Measurements from ENCODE around the gene CDCA4.

CDCA4 gene

GRCh38 chr14:105013150-105013785 lies 7.6 kb downstream of the CDCA4 start:
- DNase-seq (ENCODE audit: low read depth in 2 of 2), result no peak

- DNase-seq (ENCODE audit: low read depth in 2 of 2), result no peak
These were observed 8.5 kb downstream of the CDCA4 start for GRCh38 chr14:105012171-105012985.

- DNase-seq (ENCODE audit: low read depth in 2 of 2), result no peak
These were observed 9.4 kb downstream of the CDCA4 start for GRCh38 chr14:105011312-105011990.

- no peak for DNase-seq (ENCODE audit: low read depth in 2 of 2)
These were observed 10.0 kb downstream of the CDCA4 start for GRCh38 chr14:105010891-105011291.

- DNase-seq (ENCODE audit: low read depth in 2 of 2), result no peak
These were observed 10.8 kb downstream of the CDCA4 start for GRCh38 chr14:105010106-105010505.

GRCh38 chr14:105007593-105008264 lies 13.2 kb downstream of the CDCA4 start:
- DNase-seq (ENCODE audit: low read depth in 2 of 2), result no peak

GRCh38 chr14:105006831-105007592 lies 13.9 kb downstream of the CDCA4 start:
- no peak for DNase-seq (ENCODE audit: low read depth in 2 of 2)

- DNase-seq (ENCODE audit: low read depth in 2 of 2), result no peak
These were observed 14.7 kb downstream of the CDCA4 start for GRCh38 chr14:105005929-105006830.

GRCh38 chr14:105005329-105005928 lies 15.5 kb downstream of the CDCA4 start:
- no peak for DNase-seq (ENCODE audit: low read depth in 2 of 2)

- no peak for DNase-seq (ENCODE audit: low read depth in 2 of 2)
These were observed 21.5 kb downstream of the CDCA4 start for GRCh38 chr14:104999361-104999760.

GRCh38 chr14:104998801-104999200 lies 22.1 kb downstream of the CDCA4 start:
- DNase-seq (ENCODE audit: low read depth in 2 of 2), result no peak

- no peak for DNase-seq (ENCODE audit: low read depth in 2 of 2)
These were observed 24.4 kb downstream of the CDCA4 start for GRCh38 chr14:104996483-104996882.

- DNase-seq (ENCODE audit: low read depth in 2 of 2), result no peak
These were observed 24.9 kb downstream of the CDCA4 start for GRCh38 chr14:104996032-104996431.

- DNase-seq (ENCODE audit: low read depth in 2 of 2), result no peak
These were observed 25.9 kb downstream of the CDCA4 start for GRCh38 chr14:104994978-104995377.

GRCh38 chr14:104993808-104994591 lies 26.9 kb downstream of the CDCA4 start:
- no peak for DNase-seq (ENCODE audit: low read depth in 2 of 2)

GRCh38 chr14:104993306-104993705 lies 27.6 kb downstream of the CDCA4 start:
- DNase-seq (ENCODE audit: low read depth in 2 of 2), result no peak

- no peak for DNase-seq (ENCODE audit: low read depth in 2 of 2)
These were observed 28.4 kb downstream of the CDCA4 start for GRCh38 chr14:104992501-104992900.

- DNase-seq (ENCODE audit: low read depth in 2 of 2), result no peak
These were observed 29.0 kb downstream of the CDCA4 start for GRCh38 chr14:104991896-104992230.

GRCh38 chr14:104989951-104990303 lies 31.0 kb downstream of the CDCA4 start:
- no peak for DNase-seq (ENCODE audit: low read depth in 2 of 2)
